ENCODE measurements around the gene YPEL3.

GRCh38 chr16:30065943-30066760 is 29.9 kb downstream of the YPEL3 start:
- TF ChIP-seq CTCF (IDR thresholded peaks at IDR 0.05; ENCODE audit: poor library complexity) (no peak), EZH2phosphoT487 (IDR thresholded peaks at IDR 0.05; ENCODE audit: low read depth, severe bottlenecking, unreplicated experiment) (no peak), EZH2 (IDR thresholded peaks at IDR 0.05; ENCODE audit: borderline replicate concordance) (no peak)

All from hepatocyte (in vitro differentiated cells).